Activated CD8-positive, alpha-beta memory T cell treated with anti-CD3 and anti-CD28 coated beads for 24 hours (primary cell): ENCODE results near the gene PCSK9.
"Not testable (repeated sequence)": the region's sequence is repeated elsewhere in the genome, so short reads cannot be mapped to it uniquely, and the experiment has no call there.

Experiments used
- DNase-seq: peaks from one replicate; pipeline ENCODE4 v3.0.0-alpha.2; 2020

PCSK9 gene

GRCh38 chr1:55010194-55010886 lies 29.0 kb upstream of the PCSK9 start:
- DNase-seq: no peak

GRCh38 chr1:55010887-55011217 lies 28.5 kb upstream of the PCSK9 start:
- DNase-seq: no peak

- DNase-seq: no peak
These were observed 26.7 kb upstream of the PCSK9 start for GRCh38 chr1:55012661-55013060.

- no peak for DNase-seq
These were observed 24.2 kb upstream of the PCSK9 start for GRCh38 chr1:55015123-55015522.

DNA sequence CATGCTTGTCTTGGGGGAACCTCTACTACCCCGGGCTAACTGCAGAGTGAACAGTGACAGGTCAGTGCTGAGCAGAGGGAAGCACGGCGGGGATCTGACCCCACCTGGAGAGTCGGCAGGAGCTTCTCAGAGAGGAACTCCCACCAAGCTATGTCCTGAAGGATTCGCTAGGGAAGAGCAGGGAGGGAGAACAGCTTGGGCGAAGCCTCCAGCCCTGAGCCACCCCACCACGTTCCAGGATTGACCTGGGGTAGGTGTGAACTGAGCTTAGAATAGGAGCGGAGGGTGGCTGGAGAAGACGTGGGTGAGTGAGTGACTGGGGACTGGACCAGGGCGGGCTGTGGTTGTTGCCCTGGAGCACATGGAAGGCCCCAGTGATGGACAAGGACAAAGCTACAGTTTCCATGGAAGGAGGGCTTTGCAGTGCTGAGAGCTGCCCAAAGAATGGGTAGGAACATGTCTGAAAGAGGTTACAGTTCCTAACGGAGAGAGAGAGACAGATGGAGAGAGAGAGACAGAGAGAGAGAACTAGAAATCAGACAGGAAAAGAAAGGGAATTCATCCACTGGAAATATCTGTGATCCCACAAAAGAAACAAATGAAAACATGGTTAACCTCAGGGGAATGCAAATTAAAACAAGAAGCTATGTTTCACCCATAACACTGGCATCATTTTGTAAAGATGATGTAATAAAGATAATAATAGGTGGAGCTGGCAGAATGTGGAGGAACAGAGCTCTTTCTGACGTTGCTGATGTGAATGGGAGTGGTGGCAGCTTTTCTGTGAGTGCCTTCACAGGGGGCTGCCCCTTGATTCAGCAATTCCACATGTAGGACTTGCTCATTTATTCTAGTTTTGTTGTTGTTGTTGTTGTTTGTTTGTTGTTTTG lies 23.4 kb upstream of the PCSK9 start:
- no peak for DNase-seq

- DNase-seq: no peak
These were observed 21.0 kb upstream of the PCSK9 start for GRCh38 chr1:55018395-55018794.

- DNase-seq: peak; percentile 86
These were observed 17.3 kb upstream of the PCSK9 start for GRCh38 chr1:55021942-55022546.

GRCh38 chr1:55024163-55024562 lies 15.2 kb upstream of the PCSK9 start:
- DNase-seq: not testable (repeated sequence)

- not testable (repeated sequence) for DNase-seq
These were observed 12.7 kb upstream of the PCSK9 start for GRCh38 chr1:55026682-55027081.

- DNase-seq: not testable (repeated sequence)
These were observed 8.2 kb upstream of the PCSK9 start for GRCh38 chr1:55031098-55031497.

DNA sequence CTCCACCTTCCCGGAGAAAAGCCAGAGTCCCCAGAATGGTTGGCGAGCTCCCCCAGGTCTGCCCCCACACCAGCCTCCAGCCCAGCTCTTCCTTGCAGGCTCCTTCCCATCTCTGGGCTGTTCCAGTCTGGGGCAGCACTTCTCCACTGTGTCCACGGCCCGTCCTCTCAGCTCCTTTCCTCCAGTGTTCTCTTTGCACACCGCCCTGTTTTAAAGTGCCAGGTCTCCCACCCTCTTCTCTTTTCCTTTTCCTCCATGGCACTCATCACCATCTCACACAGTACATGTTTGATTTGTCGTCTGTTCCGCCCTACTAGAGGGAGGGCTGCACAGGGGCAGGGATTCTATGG lies 6.1 kb upstream of the PCSK9 start:
- no peak for DNase-seq

GRCh38 chr1:55034476-55035133 lies 4.7 kb upstream of the PCSK9 start:
- DNase-seq: no peak

DNA sequence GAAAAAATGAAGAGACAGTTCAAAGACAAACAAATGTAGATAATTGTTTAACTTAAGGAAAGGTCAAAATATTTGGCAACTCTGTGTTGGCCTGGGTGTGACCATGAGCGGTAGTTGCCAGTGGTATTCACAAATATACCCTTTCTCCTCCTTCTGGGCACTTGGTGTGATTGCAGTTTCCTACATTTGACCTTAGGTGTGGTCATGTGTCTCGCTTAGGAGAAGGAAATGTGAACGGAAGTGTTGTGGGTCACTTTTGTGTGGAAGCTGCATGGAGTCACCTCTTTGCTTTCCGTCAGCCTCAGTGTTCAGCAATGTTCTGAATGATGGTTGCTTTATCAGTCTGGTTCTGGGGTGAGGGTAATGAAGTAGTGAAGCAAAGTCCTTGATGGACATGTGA lies 3.4 kb upstream of the PCSK9 start:
- DNase-seq: no peak

- no peak for DNase-seq
These were observed 1.4 kb upstream of the PCSK9 start for GRCh38 chr1:55037733-55038551.

DNA sequence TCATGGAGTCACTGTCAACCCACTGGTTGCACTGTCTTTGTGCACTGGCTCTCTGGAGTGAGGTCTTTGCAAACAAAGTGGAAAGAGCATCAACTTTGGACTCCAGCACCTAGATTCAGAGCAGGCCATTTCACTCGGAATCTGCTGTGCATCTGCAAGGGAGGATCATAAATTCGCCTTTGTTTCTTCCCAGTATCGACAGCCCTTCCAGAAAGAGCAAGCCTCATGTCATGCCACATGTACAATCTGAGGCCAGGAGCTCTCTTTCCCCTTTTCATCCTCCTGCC lies 853 bp upstream of the PCSK9 start:
- no peak for DNase-seq

DNA sequence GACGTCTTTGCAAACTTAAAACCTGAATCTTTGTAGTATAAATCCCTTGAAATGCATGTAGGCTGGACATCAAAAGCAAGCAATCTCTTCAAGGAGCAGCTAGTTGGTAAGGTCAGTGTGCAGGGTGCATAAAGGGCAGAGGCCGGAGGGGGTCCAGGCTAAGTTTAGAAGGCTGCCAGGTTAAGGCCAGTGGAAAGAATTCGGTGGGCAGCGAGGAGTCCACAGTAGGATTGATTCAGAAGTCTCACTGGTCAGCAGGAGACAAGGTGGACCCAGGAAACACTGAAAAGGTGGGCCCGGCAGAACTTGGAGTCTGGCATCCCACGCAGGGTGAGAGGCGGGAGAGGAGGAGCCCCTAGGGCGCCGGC lies 390 bp upstream of the PCSK9 start:
- no peak for DNase-seq

- DNase-seq: no peak
These were observed 960 bp downstream of the PCSK9 start for GRCh38 chr1:55040083-55040932.

DNA sequence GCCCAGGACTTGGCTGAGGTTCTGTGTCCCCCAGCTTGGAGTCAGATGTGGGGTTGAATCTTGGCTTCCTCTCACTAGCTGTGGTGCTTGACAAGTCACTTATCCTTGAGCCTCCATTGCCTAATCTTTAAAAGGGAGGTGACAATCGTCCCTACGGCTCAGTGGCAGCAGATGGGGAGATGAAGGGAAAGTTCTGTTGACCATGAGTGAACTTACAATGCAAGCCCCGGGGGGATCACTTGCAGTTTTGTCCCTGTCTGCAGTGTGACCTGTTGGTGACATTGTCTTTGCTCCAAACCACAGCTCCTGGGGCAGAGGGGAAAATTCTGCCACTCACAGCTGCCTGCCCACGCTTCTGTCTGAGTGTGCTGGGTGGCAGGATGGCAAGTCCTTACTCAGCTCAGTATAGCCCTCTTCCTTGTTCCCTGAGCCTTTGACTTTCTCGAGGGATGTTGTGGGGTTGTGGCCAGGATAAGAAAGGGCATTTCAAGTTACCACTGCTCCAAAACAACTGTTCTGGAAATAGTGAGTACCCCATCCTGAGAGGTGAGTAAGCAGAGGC lies 1.7 kb downstream of the PCSK9 start:
- DNase-seq: no peak

DNA sequence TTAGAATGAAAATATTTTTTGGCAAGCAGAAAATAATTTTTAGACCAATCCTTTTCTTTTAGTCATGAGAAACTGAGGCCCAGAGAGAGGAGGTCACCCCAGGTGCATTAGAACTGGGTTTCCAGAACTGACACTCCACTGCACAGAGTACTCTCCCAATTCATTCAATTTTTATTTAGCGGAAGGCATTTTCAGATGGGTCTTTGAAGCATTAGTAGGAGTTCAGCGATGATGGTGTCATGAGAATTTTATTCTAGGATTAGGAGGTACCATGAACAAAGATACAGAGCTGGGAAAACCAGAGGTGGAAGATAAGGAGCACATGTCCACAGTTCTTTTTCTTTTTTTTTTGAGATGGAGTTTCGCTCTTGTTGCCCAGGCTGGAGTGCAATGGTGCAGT lies 2.3 kb downstream of the PCSK9 start:
- DNase-seq: no peak

- DNase-seq: no peak
These were observed 3.7 kb downstream of the PCSK9 start for GRCh38 chr1:55043011-55043410.

GRCh38 chr1:55043726-55044125 lies 4.4 kb downstream of the PCSK9 start:
- no peak for DNase-seq
